GM23338 (cell line): Measurements from ENCODE around the gene FADD.
"Not testable (repeated sequence)": the region's sequence is repeated elsewhere in the genome, so short reads cannot be mapped to it uniquely, and the experiment has no call there.

Experiments
- CTCF ChIP-seq, 2 experiments: fragments of 200-600 bp in 1 of 2; sonication (generic) in 1 of 2; conservative IDR thresholded peaks; 2 replicates each; pipeline versions ENCODE4 v1.5.1 to v1.6.1; 2016 to 2017; ENCODE audit warnings: antibody characterized with exemption in 2 of 2, low read depth in 2 of 2, mild to moderate bottlenecking in 2 of 2, moderate library complexity in 1 of 2
- EZH2 ChIP-seq: fragments of 200-600 bp; sonication (generic); IDR thresholded peaks from one replicate; pipeline ENCODE4 v1.8.0; 2017; ENCODE audit warnings: antibody characterized with exemption, mild to moderate bottlenecking, low read depth; ENCODE audit not compliant: unreplicated experiment
- EZH2phosphoT487 ChIP-seq: fragments of 200-600 bp; sonication (generic); IDR thresholded peaks from one replicate; pipeline ENCODE4 v1.8.1; 2018; ENCODE audit warnings: antibody characterized with exemption; ENCODE audit not compliant: unreplicated experiment
- POLR2AphosphoS5 ChIP-seq: IDR thresholded peaks from 2 replicates; pipeline ENCODE4 v1.6.1; 2016; ENCODE audit warnings: antibody characterized with exemption, low read depth
- ZNF331 ChIP-seq: fragments of 250-450 bp; sonication (Bioruptor Pico); IDR thresholded peaks from 2 replicates; pipeline ENCODE4 v1.5.0; 2020; ENCODE audit warnings: low read depth, mild to moderate bottlenecking, moderate library complexity
- TF ChIP-seq, protein P1 (sequence below): IDR thresholded peaks from one replicate; pipeline ENCODE4 v1.6.1; 2018; ENCODE audit warnings: antibody characterized with exemption; ENCODE audit not compliant: unreplicated experiment

DNA sequence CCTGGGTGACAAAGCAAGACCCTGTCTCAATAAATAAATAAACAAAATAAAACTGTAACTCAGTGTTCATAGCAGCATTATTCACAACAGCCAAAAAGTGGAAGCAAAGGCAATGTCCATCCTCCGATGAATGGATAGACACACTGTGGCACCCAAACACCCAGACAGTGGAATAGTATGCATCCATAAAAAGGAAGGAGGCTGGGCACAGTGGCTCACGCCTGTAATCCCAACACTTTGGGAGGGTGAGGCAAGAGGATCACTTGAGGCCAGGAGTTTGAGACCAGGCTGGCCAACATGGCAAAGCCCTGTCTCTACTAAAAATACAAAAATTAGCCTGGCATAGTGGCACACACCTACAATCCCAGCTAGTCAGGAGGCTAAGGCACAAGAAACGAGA, 2.0 kb upstream of the FADD start:
- not testable (repeated sequence) for TF ChIP-seq CTCF (conservative IDR thresholded peaks at IDR 0.05; ENCODE audit: low read depth in 2 of 2); EZH2; EZH2phosphoT487; POLR2AphosphoS5; ZNF331
- TF ChIP-seq, protein P1, sequence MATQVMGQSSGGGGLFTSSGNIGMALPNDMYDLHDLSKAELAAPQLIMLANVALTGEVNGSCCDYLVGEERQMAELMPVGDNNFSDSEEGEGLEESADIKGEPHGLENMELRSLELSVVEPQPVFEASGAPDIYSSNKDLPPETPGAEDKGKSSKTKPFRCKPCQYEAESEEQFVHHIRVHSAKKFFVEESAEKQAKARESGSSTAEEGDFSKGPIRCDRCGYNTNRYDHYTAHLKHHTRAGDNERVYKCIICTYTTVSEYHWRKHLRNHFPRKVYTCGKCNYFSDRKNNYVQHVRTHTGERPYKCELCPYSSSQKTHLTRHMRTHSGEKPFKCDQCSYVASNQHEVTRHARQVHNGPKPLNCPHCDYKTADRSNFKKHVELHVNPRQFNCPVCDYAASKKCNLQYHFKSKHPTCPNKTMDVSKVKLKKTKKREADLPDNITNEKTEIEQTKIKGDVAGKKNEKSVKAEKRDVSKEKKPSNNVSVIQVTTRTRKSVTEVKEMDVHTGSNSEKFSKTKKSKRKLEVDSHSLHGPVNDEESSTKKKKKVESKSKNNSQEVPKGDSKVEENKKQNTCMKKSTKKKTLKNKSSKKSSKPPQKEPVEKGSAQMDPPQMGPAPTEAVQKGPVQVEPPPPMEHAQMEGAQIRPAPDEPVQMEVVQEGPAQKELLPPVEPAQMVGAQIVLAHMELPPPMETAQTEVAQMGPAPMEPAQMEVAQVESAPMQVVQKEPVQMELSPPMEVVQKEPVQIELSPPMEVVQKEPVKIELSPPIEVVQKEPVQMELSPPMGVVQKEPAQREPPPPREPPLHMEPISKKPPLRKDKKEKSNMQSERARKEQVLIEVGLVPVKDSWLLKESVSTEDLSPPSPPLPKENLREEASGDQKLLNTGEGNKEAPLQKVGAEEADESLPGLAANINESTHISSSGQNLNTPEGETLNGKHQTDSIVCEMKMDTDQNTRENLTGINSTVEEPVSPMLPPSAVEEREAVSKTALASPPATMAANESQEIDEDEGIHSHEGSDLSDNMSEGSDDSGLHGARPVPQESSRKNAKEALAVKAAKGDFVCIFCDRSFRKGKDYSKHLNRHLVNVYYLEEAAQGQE, result not testable (repeated sequence)
